Mesodermal cell (in vitro differentiated cells): Measurements from ENCODE around the gene MTIF2.
"Not testable (repeated sequence)": the region's sequence is repeated elsewhere in the genome, so short reads cannot be mapped to it uniquely, and the experiment has no call there.

Source experiments
- H3K27ac ChIP-seq: 2 replicates; pipeline ENCODE4 v1.7.0; 2013; ENCODE audit warnings: mild to moderate bottlenecking, low read depth, low read length, moderate library complexity; ENCODE audit not compliant: severe bottlenecking
- H3K36me3 ChIP-seq: 2 replicates; pipeline ENCODE4 v1.7.1; 2013; ENCODE audit warnings: mild to moderate bottlenecking, low read length, moderate library complexity; ENCODE audit not compliant: control insufficient read depth, insufficient read depth
- H3K4me1 ChIP-seq: one replicate; pipeline ENCODE4 v1.7.1; 2013; ENCODE audit warnings: mild to moderate bottlenecking, low read length; ENCODE audit not compliant: insufficient read depth, control insufficient read depth, poor library complexity, severe bottlenecking
- H3K4me3 ChIP-seq: 2 replicates; pipeline ENCODE4 v1.7.0; 2013; ENCODE audit warnings: low read length, control low read depth, mild to moderate bottlenecking; ENCODE audit not compliant: insufficient read depth, poor library complexity, severe bottlenecking; ENCODE audit errors: extremely low read depth
- H3K9me3 ChIP-seq: 2 replicates; pipeline ENCODE4 v1.7.1; 2013; ENCODE audit warnings: mild to moderate bottlenecking, low read length, moderate library complexity; ENCODE audit not compliant: control insufficient read depth
- WGBS, 2 experiments: methylation state at CpG; one replicate each; pipeline ENCODE4 v1.1.5; 2013; ENCODE audit warnings: missing lambda C conversion rate in 2 of 2; ENCODE audit not compliant: insufficient coverage in 2 of 2; 5-methylcytosine and 5-hydroxymethylcytosine counted together

MTIF2 gene

DNA sequence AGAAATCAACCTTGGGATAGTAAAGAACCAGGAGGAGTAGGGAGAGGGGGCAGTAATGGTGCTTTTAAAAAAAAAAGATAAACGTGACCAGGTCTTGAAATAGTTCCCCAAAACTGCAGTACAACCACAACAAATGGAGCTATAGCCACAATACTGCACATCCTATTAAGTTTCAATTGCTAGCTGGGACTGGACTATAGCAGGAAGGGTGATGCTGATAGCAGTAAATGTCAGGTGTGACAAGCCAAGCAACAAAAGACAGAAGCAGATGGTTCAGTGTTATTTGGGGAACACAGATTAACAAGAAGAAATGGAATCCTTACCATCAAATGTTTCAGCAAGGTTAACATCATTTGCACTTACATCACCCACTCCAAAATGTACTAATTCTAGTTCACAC is 26.4 kb downstream of the MTIF2 start:
- WGBS, 2 experiments = no CpG with 5 or more reads among the region's 1 CpG
- H3K4me1 ChIP-seq = no peaks in the 10 kb centered on the region
- H3K36me3 ChIP-seq = peaks cover 49% of the 10 kb centered on the region
- no peak overlapping the region for H3K4me3 ChIP-seq
- H3K9me3 ChIP-seq = no peaks in the 10 kb centered on the region
- H3K27ac ChIP-seq = no peak overlapping the region

DNA sequence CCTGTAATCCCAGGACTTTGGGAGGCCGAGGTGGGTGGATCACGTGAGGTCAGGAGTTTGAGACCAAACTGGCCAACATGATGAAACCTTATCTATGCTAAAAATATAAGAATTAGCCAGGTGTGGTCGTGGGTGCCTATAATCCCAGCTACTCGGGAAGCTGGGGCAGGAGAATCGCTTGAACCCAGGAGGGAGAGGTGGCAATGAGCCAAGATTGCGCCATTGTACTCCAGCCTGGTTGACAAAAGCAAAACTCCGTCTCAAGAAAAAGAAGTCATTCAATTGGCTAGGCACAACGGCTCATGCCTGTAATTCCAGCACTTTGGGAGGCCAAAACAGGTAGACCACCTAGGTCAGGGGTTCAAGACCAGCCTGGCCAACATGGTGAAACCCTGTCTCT is 27.4 kb downstream of the MTIF2 start:
- H3K36me3 ChIP-seq = peaks cover 41% of the 10 kb centered on the region
- H3K9me3 ChIP-seq, H3K4me3 ChIP-seq, H3K4me1 ChIP-seq, H3K27ac ChIP-seq: not testable (repeated sequence)
- 96 to 98% methylated on average over 7 to 8 of the region's 8 CpGs for WGBS, 2 experiments

DNA sequence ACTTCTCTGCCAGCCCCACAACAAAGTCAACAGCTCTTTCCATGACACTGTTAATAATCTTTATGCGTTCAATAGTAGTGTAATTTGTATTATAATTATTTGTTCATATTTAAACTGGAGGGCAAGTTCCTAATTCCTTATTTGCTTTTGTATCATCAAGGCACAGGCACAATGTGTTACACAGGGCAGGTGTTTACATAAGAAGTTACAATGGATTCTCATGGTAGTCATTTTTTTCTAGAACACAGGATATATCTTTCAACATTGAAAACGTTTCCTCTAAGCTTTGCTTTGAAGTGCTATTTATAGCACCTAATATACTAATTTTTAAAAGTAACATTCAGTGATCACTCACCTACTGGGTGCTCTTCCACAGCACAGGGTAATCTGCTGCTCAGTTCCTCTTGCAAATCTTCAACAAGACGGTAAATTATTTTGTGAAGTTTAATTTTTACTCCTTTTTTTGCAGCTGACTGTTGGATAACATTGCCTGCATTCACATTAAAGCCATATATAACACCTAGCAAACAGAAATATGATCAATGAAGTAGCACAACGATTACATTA is 29.3 kb downstream of the MTIF2 start:
- Histone ChIP-seq H3K36me3 (peaks cover 51% of the 10 kb centered on the region), H3K4me1 (peaks cover 6% of the 10 kb centered on the region), H3K27ac (no peak overlapping the region), H3K9me3 (no peaks in the 10 kb centered on the region), H3K4me3 (no peak overlapping the region)
- no CpG with 5 or more reads among the region's 4 CpGs for WGBS, 2 experiments

DNA sequence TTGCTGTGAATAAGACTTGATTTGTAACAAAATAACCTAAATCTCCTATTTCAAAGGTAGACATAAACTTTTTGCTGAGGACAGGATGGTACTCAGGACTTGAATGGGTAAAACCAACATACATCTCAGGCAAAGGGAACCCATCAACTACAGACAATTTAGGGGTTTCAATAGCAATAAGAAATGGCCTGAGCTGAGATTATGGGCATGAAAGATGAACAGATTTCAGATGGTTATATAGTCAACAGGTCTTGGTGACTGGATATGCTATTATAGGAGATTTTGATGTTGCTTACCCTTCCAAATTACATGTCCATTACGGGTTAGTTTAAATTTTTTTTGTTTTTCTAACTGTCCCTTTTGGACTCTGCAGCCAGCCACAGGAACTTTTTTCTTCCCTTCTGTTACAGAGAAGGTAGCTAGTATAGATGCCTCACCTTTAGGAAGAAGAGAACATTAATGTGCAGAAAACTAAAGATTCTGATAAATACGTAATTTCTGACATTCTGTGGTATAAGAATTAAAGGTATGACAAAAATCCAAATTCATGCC is 32.0 kb downstream of the MTIF2 start:
- Histone ChIP-seq H3K9me3 (no peaks in the 10 kb centered on the region), H3K4me3 (no peak overlapping the region), H3K27ac (no peak overlapping the region), H3K4me1 (peaks cover 14% of the 10 kb centered on the region), H3K36me3 (peaks cover 57% of the 10 kb centered on the region)
- no CpG with 5 or more reads among the region's 2 CpGs for WGBS, 2 experiments

DNA sequence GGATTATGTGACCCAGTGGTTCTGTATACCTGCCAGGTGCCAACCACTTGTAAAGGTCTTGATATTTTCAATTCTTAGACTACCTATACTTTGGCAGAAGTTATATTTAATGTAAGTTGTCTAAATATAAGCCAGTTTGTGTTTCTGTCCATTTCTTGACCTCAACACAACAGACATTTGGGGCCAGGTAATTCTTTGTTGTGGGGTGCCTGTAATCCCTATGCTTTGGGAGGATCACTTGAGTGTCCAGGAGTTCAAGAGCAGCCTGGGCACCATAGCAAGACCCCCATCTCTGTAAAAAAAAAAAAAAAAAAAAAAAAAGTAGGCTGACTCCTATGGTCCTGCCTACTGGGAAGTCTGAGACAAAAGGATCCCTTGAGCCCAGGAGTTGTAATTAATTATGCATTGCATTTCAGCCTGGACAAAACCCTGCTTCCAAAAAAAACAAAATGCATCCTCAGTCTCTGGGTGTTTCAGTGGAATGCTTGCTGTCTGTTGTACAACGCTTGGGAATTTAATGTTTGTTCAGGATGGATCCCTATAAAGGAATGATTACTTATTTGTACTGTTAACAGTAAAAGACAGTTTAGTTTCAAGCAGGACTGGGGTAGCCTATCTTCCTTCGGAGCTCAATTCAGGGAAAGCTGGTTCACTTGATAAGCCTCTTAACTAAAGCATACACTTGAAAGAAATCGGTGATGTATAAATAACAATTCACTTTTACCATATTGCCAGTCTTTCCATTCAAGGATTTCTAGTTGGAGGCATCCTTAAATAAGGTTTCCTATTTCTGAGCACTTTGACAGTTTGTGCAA is 33.1 kb downstream of the MTIF2 start:
- WGBS, 2 experiments = 100% methylated on average over 1 of the region's 3 CpGs; no CpG with 5 or more reads in 1 of the 2 experiments
- peaks cover 49% of the 10 kb centered on the region for H3K36me3 ChIP-seq
- H3K4me1 ChIP-seq = peaks cover 14% of the 10 kb centered on the region

DNA sequence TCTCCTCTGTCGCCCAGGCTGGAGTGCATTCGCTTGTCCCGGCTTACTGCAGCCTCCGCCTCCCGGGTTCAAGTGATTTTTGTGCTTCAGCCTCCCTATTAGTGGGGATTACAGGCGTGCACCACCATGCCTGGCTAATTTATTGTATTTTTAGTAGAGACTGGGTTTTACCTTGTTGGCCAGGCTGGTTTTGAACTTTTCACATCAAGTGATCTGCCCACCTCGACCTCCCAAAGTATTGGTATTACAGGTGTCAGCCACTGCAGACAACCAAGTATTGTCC is 35.4 kb downstream of the MTIF2 start:
- H3K27ac ChIP-seq = peak overlapping the region; percentile 95
- WGBS, 2 experiments = 46% methylated on average over 6 of the region's 7 CpGs; no CpG with 5 or more reads in 1 of the 2 experiments

More for the DNA sequence above, 33.1 kb downstream of the MTIF2 start:
- no peaks in the 10 kb centered on the region for H3K9me3 ChIP-seq
- no peak overlapping the region for H3K27ac ChIP-seq
- H3K4me3 ChIP-seq = no peak overlapping the region

DNA sequence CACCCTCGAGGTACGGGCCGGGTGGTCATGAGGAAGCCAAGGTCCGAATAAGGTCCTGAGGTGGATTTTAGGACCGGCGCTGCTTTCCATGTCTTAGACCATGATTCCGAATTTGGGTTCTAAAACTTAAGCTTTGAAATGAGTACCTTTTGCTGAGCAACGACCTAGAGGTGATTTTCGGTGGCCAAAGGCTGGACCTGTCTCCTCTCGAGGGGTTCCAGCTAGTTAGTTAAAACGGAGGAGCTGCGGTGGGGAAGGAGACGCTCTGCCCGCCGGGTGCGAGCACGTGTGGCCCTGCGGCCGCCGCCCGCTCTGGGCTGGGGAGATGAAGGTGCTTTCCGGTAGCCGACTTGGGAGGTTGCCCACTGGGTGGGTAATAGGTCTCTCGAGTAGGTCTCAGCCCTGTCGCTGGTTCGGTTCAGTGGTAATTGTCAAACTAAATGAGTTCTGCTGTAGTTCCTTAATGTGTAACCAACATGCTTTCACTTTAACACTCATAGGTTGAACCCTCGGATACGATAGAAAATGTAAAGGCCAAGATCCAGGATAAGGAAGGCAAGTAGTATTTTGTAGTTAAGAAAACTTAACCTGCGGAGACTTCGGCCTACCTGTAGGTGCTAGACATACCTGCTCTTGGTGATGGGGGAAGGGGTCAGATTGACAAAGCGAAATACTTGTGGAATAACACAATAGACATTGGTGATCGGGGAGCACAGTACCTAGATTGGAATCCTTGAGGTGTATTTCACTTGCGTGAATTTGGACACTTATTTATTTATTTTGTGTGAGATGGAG is 36.0 kb downstream of the MTIF2 start:
- Histone ChIP-seq H3K4me3 (peak overlapping the region; percentile 99), H3K4me1 (peaks cover 19% of the 10 kb centered on the region), H3K9me3 (no peaks in the 10 kb centered on the region), H3K27ac (peak overlapping the region; percentile 95), H3K36me3 (peaks cover 50% of the 10 kb centered on the region)
- 2 to 4% methylated on average over 23 to 27 of the region's 33 CpGs for WGBS, 2 experiments

More for the DNA sequence above, 35.4 kb downstream of the MTIF2 start:
- peaks cover 14% of the 10 kb centered on the region for H3K4me1 ChIP-seq
- H3K36me3 ChIP-seq = peaks cover 53% of the 10 kb centered on the region
- H3K9me3 ChIP-seq = no peaks in the 10 kb centered on the region
- H3K4me3 ChIP-seq = peak overlapping the region; percentile 99

DNA sequence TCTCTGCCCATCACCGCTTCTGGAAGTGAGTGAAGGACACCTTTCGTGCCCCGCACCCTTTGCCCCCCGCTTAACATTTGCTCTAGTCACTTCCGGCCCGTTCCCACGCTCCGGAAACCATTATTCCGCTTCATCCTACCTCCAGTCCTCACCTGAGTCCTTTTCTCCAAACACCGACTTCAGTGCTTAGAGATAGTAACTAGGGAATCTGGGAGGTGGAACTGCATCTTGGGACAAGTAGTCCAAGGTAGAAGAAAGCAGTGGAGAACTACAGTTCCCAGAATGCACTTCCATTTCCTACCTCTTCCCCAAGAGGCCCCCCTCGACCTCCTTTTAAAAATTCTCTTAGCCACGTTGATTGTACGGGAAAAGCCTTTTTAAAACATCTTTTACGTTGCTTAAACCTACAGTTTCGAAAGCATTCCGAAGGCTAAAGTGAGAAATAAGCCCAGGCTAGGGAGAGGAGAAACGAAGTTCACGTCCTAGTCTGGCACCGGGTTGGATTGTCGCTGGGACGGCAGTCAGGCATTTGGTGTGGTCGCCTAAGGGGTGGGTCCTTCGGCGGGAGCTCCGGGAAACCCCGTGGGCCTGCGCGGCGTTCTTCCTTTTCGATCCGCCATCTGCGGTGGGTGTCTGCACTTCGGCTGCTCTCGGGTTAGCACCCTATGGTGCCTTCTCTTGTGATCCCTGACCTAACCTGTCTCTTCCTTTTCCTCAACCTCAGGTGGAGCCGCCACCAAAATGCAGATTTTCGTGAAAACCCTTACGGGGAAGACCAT is 36.8 kb downstream of the MTIF2 start, which contains the start of the genes CLHC1 and RPS27A:
CLHC1 (minus strand) TSS at position 210 of the 779 bp plus-strand sequence. CDS start 9,882 bp downstream, outside the sequence.
RPS27A (plus strand) TSS at position 605 of the 779 bp plus-strand sequence; CDS start at position 742, 137 bp downstream.
- Histone ChIP-seq H3K4me1 (peaks cover 22% of the 10 kb centered on the region), H3K9me3 (no peaks in the 10 kb centered on the region), H3K36me3 (peaks cover 45% of the 10 kb centered on the region), H3K27ac (peak within 1 kb of the TSS; percentile 95), H3K4me3 (peak within 1 kb of the TSS; percentile 99)
- 0 to 1% methylated on average over 18 to 27 of the region's 37 CpGs for WGBS, 2 experiments

DNA sequence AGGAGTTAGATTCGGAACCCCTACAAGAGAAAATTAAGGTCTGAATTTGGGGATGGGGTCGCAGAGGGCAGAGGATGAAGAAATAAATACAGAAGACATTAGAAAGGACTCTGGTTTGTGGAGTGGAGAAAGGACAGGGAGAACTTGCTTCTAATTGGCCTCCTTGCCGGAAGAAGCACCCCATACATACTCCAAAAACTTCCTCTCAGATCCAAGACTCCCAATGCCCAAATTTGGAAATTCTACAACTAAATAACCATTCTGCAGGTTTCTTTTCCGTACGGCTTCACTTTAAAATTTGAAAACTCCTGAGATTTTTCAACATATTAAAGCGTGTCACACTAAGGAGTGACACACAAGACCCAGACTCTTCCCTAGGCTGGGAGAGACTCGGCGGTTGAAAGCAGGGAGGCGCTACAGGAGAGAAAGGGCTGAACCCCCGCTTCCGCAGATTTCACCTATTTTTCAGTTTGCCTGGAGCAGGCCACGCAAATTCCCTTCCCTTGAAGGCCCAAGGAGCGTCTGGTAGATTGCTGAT is 37.4 kb downstream of the MTIF2 start:
- H3K9me3 ChIP-seq = no peaks in the 10 kb centered on the region
- H3K4me3 ChIP-seq = peak overlapping the region; percentile 99
- H3K4me1 ChIP-seq = peaks cover 22% of the 10 kb centered on the region
- H3K27ac ChIP-seq = peak overlapping the region; percentile 95
- H3K36me3 ChIP-seq = peaks cover 46% of the 10 kb centered on the region
- WGBS, 2 experiments = 8 to 9% methylated on average over 8 to 10 of the region's 13 CpGs

DNA sequence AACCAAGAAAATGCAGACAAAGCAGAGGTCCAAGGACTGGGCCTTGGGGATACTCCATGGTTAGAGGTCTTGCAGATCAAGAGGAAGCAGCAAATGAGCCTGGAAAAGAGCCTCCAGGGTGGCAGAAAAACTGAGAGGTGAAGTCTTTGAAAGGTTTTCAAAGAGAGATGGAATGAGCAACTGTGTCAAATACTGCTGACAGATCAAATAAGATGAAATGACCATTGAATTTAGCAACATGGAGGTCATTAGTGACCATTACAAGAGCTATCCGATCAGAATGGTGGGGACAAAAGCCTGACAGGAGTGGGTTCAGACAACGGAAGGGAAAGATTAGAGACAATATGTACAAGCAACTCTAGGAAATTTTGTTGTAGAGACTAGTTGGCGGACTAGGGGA is 38.5 kb downstream of the MTIF2 start:
- Histone ChIP-seq H3K9me3 (no peaks in the 10 kb centered on the region), H3K4me3 (no peak overlapping the region), H3K27ac (no peak overlapping the region), H3K4me1 (peaks cover 20% of the 10 kb centered on the region), H3K36me3 (peaks cover 38% of the 10 kb centered on the region)
- 98 to 100% methylated on average over 3 of the region's 3 CpGs for WGBS, 2 experiments
